Activated T-cell treated with anti-CD3 and anti-CD28 coated beads, Interleukin-2, amount 50 U/mL, for 4 hours (primary cell): ENCODE results near the gene PHOSPHO1. TPM values are rescaled to one million over a fixed set of nuclear protein-coding genes. Genes with fewer than 3 reads are reported as not detected.

Experiments used
- ATAC-seq, 2 donors: fragments of 200-7000 bp; cut with Tn5 transposase; one replicate each; pipeline ENCODE4 v1.10.0; 2021
- DNase-seq: peaks from one replicate; pipeline ENCODE4 v3.0.0-alpha.2; 2020
- H3K27me3 Mint-ChIP-seq: one replicate; pipeline ENCODE4 v1.8.0; 2021; ENCODE audit warnings: low read depth, mixed read lengths
- H3K36me3 Mint-ChIP-seq: one replicate; pipeline ENCODE4 v1.8.0; 2022; ENCODE audit warnings: mixed read lengths; ENCODE audit not compliant: insufficient read depth
- H3K4me1 Mint-ChIP-seq: one replicate; pipeline ENCODE4 v1.8.0; 2021; ENCODE audit warnings: low read depth, mixed read lengths
- H3K4me3 Mint-ChIP-seq: one replicate; pipeline ENCODE4 v1.8.0; 2021; ENCODE audit warnings: mild to moderate bottlenecking, moderate library complexity, mixed read lengths
- H3K9me3 Mint-ChIP-seq: one replicate; pipeline ENCODE4 v1.8.0; 2021; ENCODE audit warnings: mixed read lengths
- total RNA-seq, 3 donors: library from RNA; stranded (reverse); gene quantifications; one replicate each; pipeline ENCODE4 v1.2.1, GENCODE V29; 2021

Gene PHOSPHO1
- total RNA-seq, 3 donors from 2014 or later = 0.23 TPM; not detected in 2

DNA sequence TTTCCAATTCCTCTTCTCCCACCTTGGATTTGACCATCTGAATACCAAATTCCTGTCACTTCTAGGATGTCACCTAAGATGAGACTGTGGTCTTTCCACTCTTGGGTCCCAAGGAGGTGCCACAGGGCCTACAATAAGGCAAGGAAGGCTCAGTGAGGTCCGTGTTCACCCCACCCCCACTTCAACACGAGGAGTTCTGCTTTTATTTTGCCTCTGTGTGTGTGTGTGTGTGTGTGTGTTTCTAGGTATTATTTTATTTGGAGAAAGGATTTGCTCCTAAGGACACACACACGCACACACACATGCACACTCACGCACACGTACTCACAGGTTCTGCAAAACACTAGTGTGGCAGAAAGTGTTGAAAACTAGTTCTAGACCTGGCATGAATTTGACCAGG, 24.5 kb upstream of the PHOSPHO1 start:
- DNase-seq = no peak
- H3K9me3 Mint-ChIP-seq = no peaks in the 10 kb centered on the region
- H3K4me1 Mint-ChIP-seq = peaks cover 4% of the 10 kb centered on the region
- no peaks in the 10 kb centered on the region for H3K36me3 Mint-ChIP-seq
- H3K4me3 Mint-ChIP-seq = no peak overlapping the region
- H3K27me3 Mint-ChIP-seq = no peaks in the 10 kb centered on the region
- no peak for ATAC-seq

DNA sequence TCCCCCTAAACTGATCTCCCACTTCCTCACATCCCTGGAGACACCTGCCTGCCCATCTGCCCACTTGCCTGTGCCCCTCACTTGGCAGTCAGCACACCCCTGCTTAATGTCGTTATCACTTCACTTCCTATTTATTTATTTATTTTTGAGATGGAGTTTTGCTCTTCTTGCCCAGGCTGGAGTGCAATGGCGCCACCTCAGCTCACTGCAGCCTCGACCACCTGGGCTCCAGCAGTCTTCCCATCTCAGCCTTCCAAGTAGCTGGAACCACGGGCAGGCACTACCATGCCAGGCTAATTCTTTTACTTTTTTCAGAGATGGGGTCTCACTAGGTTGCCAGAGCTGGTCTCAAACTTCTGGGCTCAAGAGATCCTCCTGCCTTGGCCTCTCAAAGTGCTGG, 23.5 kb upstream of the PHOSPHO1 start:
- Mint-ChIP-seq H3K4me1 (no peaks in the 10 kb centered on the region), H3K27me3 (no peaks in the 10 kb centered on the region), H3K4me3 (no peak overlapping the region), H3K9me3 (no peaks in the 10 kb centered on the region), H3K36me3 (no peaks in the 10 kb centered on the region)
- no peak for ATAC-seq
- DNase-seq = no peak

DNA sequence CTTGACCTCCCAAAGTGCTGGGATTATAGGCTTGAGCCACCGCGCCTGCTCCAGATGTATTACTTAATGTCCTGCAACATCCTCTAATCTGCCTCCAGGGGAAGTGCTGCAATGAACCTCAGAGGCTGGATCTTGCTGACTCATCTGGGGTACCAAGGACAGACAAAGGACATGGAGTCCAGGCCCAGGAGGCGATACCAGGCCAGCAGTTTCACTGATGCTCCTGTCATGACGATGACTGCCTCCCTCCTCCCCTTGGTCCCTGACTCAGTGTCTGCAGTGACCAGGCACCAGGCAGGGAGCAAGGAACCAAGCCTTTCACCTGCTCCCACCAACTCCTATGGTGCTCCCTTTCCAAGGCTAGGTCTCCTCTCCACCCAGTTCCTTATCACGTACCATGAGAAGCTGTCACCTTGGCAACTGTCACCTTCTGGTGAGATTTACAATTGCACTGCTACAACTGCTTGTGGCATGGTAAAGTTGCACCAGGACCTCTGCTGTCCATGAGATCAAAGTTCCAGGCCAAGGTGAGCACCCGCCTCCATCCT, 21.6 kb upstream of the PHOSPHO1 start:
- no peaks in the 10 kb centered on the region for H3K9me3 Mint-ChIP-seq
- H3K36me3 Mint-ChIP-seq = no peaks in the 10 kb centered on the region
- H3K27me3 Mint-ChIP-seq = peaks cover 9% of the 10 kb centered on the region
- ATAC-seq (no peak), DNase-seq (no peak)
- no peaks in the 10 kb centered on the region for H3K4me1 Mint-ChIP-seq
- H3K4me3 Mint-ChIP-seq = no peak overlapping the region

DNA sequence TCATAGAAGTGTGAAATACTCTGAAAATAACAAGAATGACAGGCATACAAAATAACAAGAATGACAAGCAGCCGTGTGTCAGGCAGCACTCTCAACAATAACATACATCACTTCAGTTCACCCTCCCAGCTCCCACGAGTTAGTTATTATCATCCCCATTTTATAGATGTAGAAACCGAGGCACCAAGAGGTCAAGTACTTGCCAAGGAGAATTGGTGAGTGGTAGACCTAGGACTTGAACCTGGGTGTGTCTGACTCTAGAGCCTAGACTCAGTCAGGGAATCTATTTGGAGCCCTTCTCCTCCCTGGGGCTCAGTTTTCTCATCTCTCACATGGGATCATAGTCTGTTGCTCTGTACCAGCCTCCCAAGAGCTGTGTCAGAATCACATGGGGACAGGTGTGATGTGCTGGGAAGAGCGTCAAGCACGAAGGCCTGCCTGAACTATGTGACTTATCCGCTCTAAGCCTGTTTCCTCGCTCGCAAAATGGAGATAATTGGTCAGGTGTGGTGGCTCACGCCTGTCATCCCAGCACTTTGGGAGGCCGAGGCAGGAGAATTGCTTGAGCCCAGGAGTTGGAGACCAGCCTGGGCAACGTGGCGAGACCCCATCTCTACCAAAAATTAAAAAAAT, 19.4 kb upstream of the PHOSPHO1 start:
- H3K4me1 Mint-ChIP-seq = no peaks in the 10 kb centered on the region
- H3K9me3 Mint-ChIP-seq = no peaks in the 10 kb centered on the region
- no peak overlapping the region for H3K4me3 Mint-ChIP-seq
- DNase-seq = no peak
- ATAC-seq = no peak
- peaks cover 13% of the 10 kb centered on the region for H3K27me3 Mint-ChIP-seq
- no peaks in the 10 kb centered on the region for H3K36me3 Mint-ChIP-seq

DNA sequence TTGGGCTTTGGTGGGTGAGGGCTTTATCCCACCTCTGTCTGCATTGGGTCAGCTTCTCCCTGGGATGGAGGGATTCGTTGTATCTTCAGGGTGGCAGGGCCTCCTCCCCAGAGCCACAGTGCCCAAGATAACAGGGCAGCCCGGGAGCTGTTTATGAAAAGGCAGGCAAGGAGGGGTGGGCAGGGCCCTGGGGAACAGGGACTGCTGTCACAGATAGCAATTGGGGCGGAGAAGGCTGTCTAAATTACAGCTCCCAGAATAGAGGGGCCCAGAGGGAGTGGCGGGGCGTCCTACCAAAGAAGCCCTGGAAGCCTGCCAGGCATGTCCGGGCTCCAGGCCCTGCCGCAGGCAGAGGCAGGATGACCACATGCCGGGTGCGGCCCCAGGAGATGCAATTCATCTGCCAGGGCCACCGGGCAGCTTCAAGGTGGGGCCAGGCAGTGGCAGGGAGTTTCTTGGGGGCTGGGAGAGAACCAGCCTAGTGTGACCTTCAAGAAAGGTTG, 18.8 kb upstream of the PHOSPHO1 start:
- Mint-ChIP-seq H3K27me3 (peaks cover 13% of the 10 kb centered on the region), H3K36me3 (no peaks in the 10 kb centered on the region), H3K4me3 (no peak overlapping the region), H3K9me3 (no peaks in the 10 kb centered on the region), H3K4me1 (no peaks in the 10 kb centered on the region)
- DNase-seq (no peak), ATAC-seq (no peak)

DNA sequence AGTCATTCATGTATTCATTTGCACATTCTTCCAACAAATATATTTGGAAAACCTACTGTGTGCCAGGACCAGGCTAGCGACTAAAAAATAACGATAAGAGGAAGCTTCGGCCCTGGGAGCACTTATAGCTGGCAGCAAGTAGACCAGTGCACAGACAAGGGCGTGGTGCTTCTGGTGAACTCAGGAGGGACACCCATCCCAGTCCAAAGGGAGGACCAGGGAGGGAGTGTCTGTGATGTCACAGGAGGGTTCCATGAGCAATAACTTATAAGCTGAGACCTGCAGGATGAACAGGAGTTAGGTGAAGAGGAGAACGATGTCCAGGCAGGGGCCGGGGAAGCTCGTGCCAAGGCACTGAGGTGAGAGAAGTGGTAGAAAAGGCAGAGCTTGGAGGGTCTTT, 17.4 kb upstream of the PHOSPHO1 start:
- no peaks in the 10 kb centered on the region for H3K4me1 Mint-ChIP-seq
- H3K36me3 Mint-ChIP-seq = no peaks in the 10 kb centered on the region
- H3K27me3 Mint-ChIP-seq = peaks cover 13% of the 10 kb centered on the region
- DNase-seq (no peak), ATAC-seq (no peak)
- H3K4me3 Mint-ChIP-seq = no peak overlapping the region
- H3K9me3 Mint-ChIP-seq = no peaks in the 10 kb centered on the region

DNA sequence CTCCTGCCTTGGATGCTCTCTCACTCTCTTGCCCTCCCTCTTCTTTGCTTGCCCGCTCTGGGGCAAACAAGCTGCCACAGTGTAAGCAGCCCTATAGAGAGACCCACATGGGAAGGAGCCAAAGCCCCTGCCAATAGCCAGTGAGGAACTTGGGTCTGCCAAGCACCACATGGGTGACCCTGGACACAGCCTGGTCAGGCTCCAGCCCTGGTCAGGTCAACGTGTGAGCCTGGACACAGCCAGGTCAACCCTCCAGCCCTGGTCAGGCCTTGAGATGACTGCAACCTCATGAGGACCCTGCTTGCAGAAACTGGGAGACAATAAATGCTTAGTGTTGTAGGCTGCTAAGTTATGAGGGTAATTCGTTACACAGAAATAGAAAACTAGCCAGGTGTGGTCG, 14.3 kb upstream of the PHOSPHO1 start:
- ATAC-seq = no peak
- DNase-seq = no peak
- Mint-ChIP-seq H3K36me3 (no peaks in the 10 kb centered on the region), H3K9me3 (no peaks in the 10 kb centered on the region), H3K4me3 (no peak overlapping the region), H3K4me1 (no peaks in the 10 kb centered on the region), H3K27me3 (peaks cover 16% of the 10 kb centered on the region)

DNA sequence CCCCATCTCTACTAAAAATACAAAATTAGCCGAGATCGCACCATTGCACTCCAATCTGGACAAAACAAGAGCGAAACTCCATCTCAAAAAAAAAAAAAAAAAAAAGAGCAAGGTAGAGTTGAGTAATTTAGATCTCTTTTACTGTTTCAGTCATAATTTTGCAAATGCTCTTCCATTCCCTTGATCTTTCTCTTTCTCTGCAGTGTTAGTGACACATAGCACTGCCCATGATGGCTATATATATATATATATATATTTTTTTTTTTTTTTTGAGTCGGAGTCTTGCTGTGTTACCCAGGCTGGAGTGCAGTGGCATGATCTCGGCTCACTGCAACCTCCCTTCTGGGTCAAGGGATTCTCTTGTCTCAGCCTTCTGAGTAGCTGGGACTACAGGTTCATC, 12.2 kb upstream of the PHOSPHO1 start:
- H3K36me3 Mint-ChIP-seq = no peaks in the 10 kb centered on the region
- no peak for DNase-seq
- H3K27me3 Mint-ChIP-seq = peaks cover 12% of the 10 kb centered on the region
- no peaks in the 10 kb centered on the region for H3K4me1 Mint-ChIP-seq
- no peaks in the 10 kb centered on the region for H3K9me3 Mint-ChIP-seq
- no peak for ATAC-seq
- H3K4me3 Mint-ChIP-seq = no peak overlapping the region

DNA sequence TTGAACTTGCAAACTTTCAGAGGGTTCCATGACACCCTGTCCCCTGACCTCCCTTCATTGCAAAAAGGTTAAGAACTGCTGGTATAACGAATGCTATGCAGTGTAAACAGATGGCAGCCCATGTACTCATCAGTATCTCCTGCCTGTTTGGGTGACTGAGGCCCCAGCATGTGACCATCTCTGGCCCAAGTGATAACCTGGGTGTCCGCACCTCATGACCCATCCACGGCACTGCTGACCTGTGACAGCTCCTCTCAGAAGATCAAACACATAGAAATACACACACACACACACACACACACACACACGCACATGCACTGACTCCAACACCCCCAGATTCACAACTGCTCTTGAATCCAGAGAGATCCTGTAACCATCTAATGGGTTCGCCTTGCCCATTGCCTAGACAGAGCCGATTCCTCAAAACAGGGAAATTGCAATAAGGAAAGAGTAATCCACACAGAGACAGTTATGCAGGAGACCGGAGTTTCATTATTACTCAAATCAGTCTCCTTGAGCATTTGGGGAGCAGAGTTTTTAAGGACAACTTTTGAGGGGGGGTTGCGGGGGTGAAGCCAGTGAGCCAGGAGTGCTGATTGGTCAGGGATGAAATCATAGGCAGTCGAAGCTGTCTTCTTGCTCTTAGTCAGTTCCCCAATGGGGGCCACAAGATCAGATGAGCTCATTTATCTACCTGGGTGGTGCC, 11.3 kb upstream of the PHOSPHO1 start:
- H3K4me1 Mint-ChIP-seq = no peaks in the 10 kb centered on the region
- ATAC-seq = no peak
- no peaks in the 10 kb centered on the region for H3K36me3 Mint-ChIP-seq
- no peak for DNase-seq
- no peaks in the 10 kb centered on the region for H3K9me3 Mint-ChIP-seq
- no peak overlapping the region for H3K4me3 Mint-ChIP-seq
- H3K27me3 Mint-ChIP-seq = peaks cover 7% of the 10 kb centered on the region

DNA sequence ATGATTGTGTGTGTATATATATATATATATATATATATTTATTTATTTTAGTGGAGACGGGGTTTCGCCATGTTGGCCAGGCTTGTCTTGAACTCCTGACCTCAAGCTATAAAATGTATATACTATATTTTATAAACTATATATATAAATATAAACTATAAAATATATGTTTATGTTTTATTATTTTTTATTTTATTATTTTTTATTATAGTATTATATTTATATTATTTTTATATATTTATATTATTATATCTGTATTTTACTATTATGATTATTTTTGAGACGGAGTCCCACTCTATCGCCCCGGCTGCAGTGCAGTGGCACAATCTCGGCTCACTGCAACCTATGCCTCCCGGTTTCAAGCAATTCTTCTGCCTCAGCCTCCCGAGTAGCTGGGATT, 10.5 kb upstream of the PHOSPHO1 start:
- no peaks in the 10 kb centered on the region for H3K9me3 Mint-ChIP-seq
- H3K27me3 Mint-ChIP-seq = peaks cover 3% of the 10 kb centered on the region
- no peak for DNase-seq
- no peak overlapping the region for H3K4me3 Mint-ChIP-seq
- H3K36me3 Mint-ChIP-seq = no peaks in the 10 kb centered on the region
- no peaks in the 10 kb centered on the region for H3K4me1 Mint-ChIP-seq
- no peak for ATAC-seq

DNA sequence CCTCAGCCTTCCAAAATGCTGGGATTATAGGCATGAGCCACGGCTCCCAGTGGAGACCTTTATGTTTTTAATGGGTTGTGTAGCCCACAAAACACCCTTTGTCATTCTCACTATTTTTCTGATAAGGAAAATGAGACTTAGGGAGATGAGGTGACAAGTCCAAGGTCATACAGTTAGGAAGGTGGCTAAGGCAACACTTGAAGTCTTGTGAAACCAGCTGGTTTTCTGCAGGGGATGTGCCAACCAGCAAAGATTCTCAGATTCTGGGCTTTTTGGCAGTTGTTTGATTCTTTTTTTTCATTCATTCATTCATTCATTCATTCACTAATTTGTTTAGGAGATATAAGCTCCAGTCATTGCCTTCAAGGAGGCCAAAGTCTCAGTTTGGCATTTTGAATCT, 10.0 kb upstream of the PHOSPHO1 start:
- no peaks in the 10 kb centered on the region for H3K4me1 Mint-ChIP-seq
- ATAC-seq = no peak
- H3K27me3 Mint-ChIP-seq = peaks cover 3% of the 10 kb centered on the region
- H3K9me3 Mint-ChIP-seq = no peaks in the 10 kb centered on the region
- no peak overlapping the region for H3K4me3 Mint-ChIP-seq
- no peak for DNase-seq
- H3K36me3 Mint-ChIP-seq = no peaks in the 10 kb centered on the region

DNA sequence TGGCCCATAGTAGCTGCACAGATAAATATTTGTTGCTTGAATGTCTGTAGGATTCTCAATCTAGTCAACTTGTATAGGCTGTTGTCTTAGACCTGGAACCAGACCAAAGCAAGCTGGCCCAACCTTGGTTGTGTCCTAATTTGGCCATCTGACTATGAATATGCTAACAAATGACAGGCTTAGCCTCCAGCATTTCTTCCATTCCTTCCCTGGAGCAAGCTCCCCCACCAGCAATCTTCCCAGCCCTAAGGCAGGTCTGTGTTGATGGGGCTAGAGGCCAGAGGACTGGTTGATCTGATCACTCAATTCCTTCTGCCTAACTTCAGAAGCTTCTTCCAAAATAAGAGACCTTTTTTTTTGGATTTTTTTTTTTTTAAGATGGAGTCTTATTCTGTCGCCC, 9.4 kb upstream of the PHOSPHO1 start:
- ATAC-seq (no peak), DNase-seq (no peak)
- H3K9me3 Mint-ChIP-seq = no peaks in the 10 kb centered on the region
- H3K36me3 Mint-ChIP-seq = no peaks in the 10 kb centered on the region
- H3K27me3 Mint-ChIP-seq = peaks cover 3% of the 10 kb centered on the region
- no peak overlapping the region for H3K4me3 Mint-ChIP-seq
- H3K4me1 Mint-ChIP-seq = no peaks in the 10 kb centered on the region

DNA sequence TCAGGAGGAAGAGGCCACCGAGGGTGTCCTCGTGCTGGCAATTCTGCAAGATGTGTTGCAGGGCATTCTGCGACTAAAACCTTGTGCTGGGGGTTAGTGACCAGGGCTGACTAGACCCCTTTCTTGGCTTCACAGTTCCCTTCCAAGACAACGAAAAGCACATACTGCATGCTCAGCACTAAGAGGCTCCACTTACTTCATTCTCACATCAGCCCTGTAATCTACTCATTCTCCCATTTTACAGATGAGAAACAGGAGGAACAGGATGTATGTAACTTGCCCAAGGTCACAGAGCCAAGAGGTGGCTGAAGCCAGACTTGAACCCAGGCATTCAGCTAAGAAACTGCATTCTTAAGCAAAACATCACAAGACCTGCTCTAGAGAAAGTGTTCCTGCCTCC, 5.3 kb upstream of the PHOSPHO1 start:
- Mint-ChIP-seq H3K27me3 (peaks cover 5% of the 10 kb centered on the region), H3K4me1 (peaks cover 5% of the 10 kb centered on the region), H3K36me3 (no peaks in the 10 kb centered on the region), H3K4me3 (no peak overlapping the region), H3K9me3 (no peaks in the 10 kb centered on the region)
- no peak for DNase-seq
- no peak for ATAC-seq

DNA sequence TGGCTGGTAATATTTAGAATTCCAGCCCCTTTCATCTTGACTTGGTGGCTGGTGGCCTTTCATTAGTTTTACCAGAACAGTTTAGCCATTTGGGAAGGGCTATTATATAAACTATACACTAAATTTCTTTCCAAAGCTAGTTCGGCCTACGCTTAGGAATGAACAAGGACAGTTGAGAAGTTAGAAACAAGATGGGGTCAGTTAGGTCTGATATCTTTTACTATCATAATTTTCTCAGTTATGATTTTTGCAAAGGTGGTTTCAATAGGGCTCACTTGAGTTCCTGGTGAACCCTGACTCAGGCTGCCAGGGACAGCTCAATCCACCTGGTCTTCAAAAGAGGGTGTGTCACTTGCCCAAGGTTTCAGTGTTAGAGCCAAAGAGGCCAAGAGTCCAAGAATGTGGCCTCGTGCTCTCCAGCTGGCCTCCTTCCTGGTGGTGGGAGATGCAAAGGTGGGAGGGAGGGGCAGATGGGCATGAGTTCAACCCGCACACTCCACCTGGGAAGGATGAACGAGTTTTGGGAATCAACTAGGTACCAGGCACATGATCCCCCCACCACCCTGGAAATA, 4.0 kb upstream of the PHOSPHO1 start:
- Mint-ChIP-seq H3K4me1 (peaks cover 8% of the 10 kb centered on the region), H3K4me3 (no peak overlapping the region), H3K27me3 (peaks cover 7% of the 10 kb centered on the region), H3K36me3 (no peaks in the 10 kb centered on the region), H3K9me3 (no peaks in the 10 kb centered on the region)
- DNase-seq (no peak), ATAC-seq (no peak)

DNA sequence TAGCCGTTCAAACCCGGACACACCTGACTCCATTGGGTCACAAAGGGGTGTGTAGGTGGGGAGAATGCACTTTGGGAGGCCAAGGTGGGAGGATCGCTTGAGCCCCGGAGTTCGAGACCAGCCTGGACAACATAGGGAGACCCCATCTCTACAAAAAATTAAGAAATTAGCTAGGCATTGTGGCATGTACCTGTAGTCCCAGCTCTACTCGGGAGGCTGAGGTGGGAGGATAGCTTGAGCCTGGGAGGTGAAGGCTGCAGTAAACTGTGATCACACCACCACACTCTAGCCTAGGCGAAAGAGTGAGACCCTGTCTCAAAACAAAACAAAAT, 942 bp upstream of the PHOSPHO1 start:
- no peaks in the 10 kb centered on the region for H3K9me3 Mint-ChIP-seq
- ATAC-seq (no peak), DNase-seq (no peak)
- peaks cover 13% of the 10 kb centered on the region for H3K27me3 Mint-ChIP-seq
- H3K4me1 Mint-ChIP-seq = peaks cover 14% of the 10 kb centered on the region
- H3K4me3 Mint-ChIP-seq = peak overlapping the region; percentile 76
- no peaks in the 10 kb centered on the region for H3K36me3 Mint-ChIP-seq
